ENCODE data around the gene MYH15.

Gene MYH15

GRCh38 chr3:108510496-108510895, at the start of gene MYH15:
Gene MYH15, minus strand, starts transcription at chr3:108510596. Its CDS starts 66 bp downstream, at chr3:108510530.
- DNase-seq (ENCODE audit: low read depth, low spot score), result no peak

GRCh38 chr3:108555966-108556581, 45.7 kb upstream of the MYH15 start:
- no peak for DNase-seq (ENCODE audit: low read depth, low spot score)

- no peak for DNase-seq (ENCODE audit: low read depth, low spot score)
Observed at GRCh38 chr3:108554913-108555571, 44.6 kb upstream of the MYH15 start.

- no peak for DNase-seq (ENCODE audit: low read depth, low spot score)
Observed at GRCh38 chr3:108554229-108554628, 43.8 kb upstream of the MYH15 start.

GRCh38 chr3:108552267-108553159, 42.1 kb upstream of the MYH15 start:
- peak; percentile 21 for DNase-seq (ENCODE audit: low read depth, low spot score)

GRCh38 chr3:108548886-108549285, 38.5 kb upstream of the MYH15 start:
- no peak for DNase-seq (ENCODE audit: low read depth, low spot score)

GRCh38 chr3:108548304-108548703, 37.9 kb upstream of the MYH15 start:
- no peak for DNase-seq (ENCODE audit: low read depth, low spot score)

GRCh38 chr3:108546692-108547091, 36.3 kb upstream of the MYH15 start:
- no peak for DNase-seq (ENCODE audit: low read depth, low spot score)

- no peak for DNase-seq (ENCODE audit: low read depth, low spot score)
Observed at GRCh38 chr3:108546247-108546646, 35.9 kb upstream of the MYH15 start.

- no peak for DNase-seq (ENCODE audit: low read depth, low spot score)
Observed at GRCh38 chr3:108538083-108538482, 27.7 kb upstream of the MYH15 start.

- no peak for DNase-seq (ENCODE audit: low read depth, low spot score)
Observed at GRCh38 chr3:108528459-108529252, 18.3 kb upstream of the MYH15 start.

GRCh38 chr3:108527817-108528216, 17.4 kb upstream of the MYH15 start:
- DNase-seq (ENCODE audit: low read depth, low spot score), result no peak

- no peak for DNase-seq (ENCODE audit: low read depth, low spot score)
Observed at GRCh38 chr3:108527109-108527508, 16.7 kb upstream of the MYH15 start.

- no peak for DNase-seq (ENCODE audit: low read depth, low spot score)
Observed at GRCh38 chr3:108525971-108526370, 15.6 kb upstream of the MYH15 start.

- DNase-seq (ENCODE audit: low read depth, low spot score), result no peak
Observed at GRCh38 chr3:108525256-108525655, 14.9 kb upstream of the MYH15 start.

GRCh38 chr3:108524537-108524936, 14.1 kb upstream of the MYH15 start:
- DNase-seq (ENCODE audit: low read depth, low spot score), result no peak

GRCh38 chr3:108518895-108519294, 8.5 kb upstream of the MYH15 start:
- DNase-seq (ENCODE audit: low read depth, low spot score), result no peak

GRCh38 chr3:108516881-108517280, 6.5 kb upstream of the MYH15 start:
- DNase-seq (ENCODE audit: low read depth, low spot score), result no peak

- DNase-seq (ENCODE audit: low read depth, low spot score), result no peak
Observed at GRCh38 chr3:108513961-108514360, 3.6 kb upstream of the MYH15 start.

GRCh38 chr3:108512671-108513070, 2.3 kb upstream of the MYH15 start:
- no peak for DNase-seq (ENCODE audit: low read depth, low spot score)

- no peak for DNase-seq (ENCODE audit: low read depth, low spot score)
Observed at GRCh38 chr3:108511490-108511889, 1.1 kb upstream of the MYH15 start.

GRCh38 chr3:108511055-108511454, 659 bp upstream of the MYH15 start:
- no peak for DNase-seq (ENCODE audit: low read depth, low spot score)

Data from smooth muscle cell of the brain vasculature (primary cell).